HG03108 (cell line): ENCODE measurements around the gene NOS2.
"Not testable (repeated sequence)": the region's sequence is repeated elsewhere in the genome, so short reads cannot be mapped to it uniquely, and the experiment has no call there.

Experiments
- ATAC-seq: cut with Tn5 transposase; IDR thresholded peaks from one replicate; pipeline ENCODE4 v1.9.1; 2021; ENCODE audit warnings: moderate library complexity; ENCODE audit not compliant: unreplicated experiment

NOS2 gene

DNA sequence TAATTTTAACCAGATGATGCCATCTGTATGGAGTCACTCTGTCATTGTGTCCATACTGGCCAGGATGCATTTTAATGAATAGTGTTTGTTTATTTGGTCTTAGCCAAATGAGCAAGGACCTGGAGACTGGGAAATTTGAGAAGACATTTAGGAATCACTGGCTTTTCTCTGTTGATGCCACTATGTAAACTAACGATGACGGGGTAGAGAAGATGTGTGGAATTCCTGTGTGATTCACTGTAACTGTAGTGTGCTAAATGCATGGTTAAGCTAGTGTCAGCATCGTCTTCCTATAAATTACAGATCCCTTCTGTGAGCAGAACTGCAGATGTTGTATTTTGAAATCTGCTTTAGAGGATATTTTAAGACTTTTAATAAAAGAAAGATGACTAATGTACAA is 66.6 kb downstream of the NOS2 start:
- no peak for ATAC-seq

DNA sequence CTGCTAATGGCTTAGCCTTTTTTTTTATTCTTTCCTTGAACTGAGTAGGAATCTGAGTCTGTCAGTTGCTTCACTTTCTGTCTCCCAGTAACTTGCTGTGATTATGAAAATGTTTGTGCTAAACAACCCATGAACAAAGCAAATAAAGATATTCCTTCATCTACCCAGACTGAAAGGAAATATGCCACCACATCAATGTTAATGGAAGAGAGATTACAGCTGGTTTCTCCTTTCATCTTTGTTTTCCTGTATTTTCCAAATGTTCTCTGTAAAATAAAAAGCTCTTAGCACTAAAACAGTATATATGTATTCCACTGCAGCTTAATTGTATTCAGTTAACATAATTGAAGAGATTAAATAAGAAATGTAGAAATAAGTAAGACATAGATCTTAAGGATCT is 67.6 kb downstream of the NOS2 start:
- ATAC-seq: not testable (repeated sequence)

GRCh38 chr17:27725982-27726381 is 74.3 kb downstream of the NOS2 start:
- not testable (repeated sequence) for ATAC-seq

DNA sequence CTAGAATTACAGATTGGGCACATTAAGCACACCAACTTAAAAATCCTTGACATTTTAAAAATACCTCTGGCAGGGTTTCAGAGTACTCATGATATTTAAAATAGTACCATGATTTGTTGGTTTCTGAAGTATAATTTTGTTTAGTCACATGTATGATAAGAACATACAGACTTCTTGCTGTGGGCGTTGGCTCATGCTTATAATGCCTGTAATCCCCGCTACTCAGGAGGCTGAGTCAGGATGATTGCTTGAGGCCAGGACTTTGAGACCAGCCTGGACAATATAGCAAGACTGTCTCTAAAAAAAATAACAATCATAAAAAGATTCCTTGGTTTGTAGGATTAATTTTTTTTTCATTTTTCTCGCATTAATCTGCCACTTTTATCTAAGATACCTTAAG is 78.5 kb downstream of the NOS2 start:
- no peak for ATAC-seq
